ENCODE data around the gene CIB2. TPM values are rescaled to one million over a fixed set of nuclear protein-coding genes. Genes with fewer than 3 reads are reported as not detected.

CIB2 gene
- total and polyA plus RNA-seq, 10 donors: 1.0 to 5.0 (median 3.1) TPM

DNA sequence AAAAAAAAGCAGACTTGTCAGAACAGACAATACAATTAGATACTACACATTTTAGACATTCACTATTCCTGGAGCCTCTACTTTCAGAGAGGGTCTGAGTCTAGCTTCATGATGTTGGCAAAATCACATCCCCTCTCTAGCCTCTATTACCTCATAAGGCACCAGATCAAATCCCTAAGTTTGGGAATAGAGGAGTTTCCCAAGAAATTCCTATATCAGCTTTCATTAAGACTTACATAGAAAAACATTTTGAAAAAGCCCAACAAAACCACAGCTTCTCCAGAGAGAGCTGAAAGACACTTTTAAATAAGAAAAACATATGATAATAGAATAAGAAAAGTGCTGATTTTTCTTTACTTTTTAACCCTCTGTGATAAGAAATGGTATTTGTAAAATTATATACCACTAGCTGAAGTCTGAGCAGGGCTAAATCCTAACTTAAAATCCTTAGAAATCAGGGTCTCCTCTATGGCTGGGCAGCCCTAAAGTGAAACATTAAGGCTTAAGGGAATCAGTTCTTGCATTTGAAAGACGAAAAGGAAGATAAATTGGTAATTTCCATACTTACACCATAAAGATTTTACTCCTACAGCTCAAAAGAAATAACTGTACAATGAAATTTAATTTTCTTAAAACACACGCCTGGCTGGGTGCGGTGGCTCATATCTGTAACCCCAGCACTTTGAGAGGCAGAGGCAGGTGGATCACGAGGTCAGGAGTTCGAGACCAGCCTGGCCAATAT, 58.0 kb downstream of the CIB2 start:
- Histone ChIP-seq H3K27me3 (replicated peaks in 1 of 7) (no peaks in the 10 kb centered on the region), H3K4me3 (peak overlapping the region in 1 of 8 donors; percentile 98), H3K4me1 (peaks cover 47 to 95% (median 89%) of the 10 kb centered on the region in 6 donors), H3K9me3 (no peaks in the 10 kb centered on the region), H3K27ac (peak overlapping the region; percentile 4 to 97 (median 94)), H3K36me3 (no peaks in the 10 kb centered on the region)
- 78 to 89% (median 81%) methylated on average over 5 of the region's 5 CpGs for WGBS, 5 donors
- intact Hi-C loops (cut with DNase I; ENCODE audit: low total_unique reads): no loop called here
- no peak for TF ChIP-seq POLR2A (IDR thresholded peaks at IDR 0.05)
- no peak for TF ChIP-seq CTCF (IDR thresholded peaks at IDR 0.05 in 8 of 11, conservative IDR thresholded peaks at IDR 0.05 in 3 of 11)
- no peak for TF ChIP-seq POLR2AphosphoS5 (IDR thresholded peaks at IDR 0.05)
- DNase-seq: no peak

GRCh38 chr15:78072080-78072892, 59.0 kb downstream of the CIB2 start:
- no peak for DNase-seq
- peak overlapping the region in 1 of 8 donors; percentile 42 for H3K4me3 ChIP-seq

DNA sequence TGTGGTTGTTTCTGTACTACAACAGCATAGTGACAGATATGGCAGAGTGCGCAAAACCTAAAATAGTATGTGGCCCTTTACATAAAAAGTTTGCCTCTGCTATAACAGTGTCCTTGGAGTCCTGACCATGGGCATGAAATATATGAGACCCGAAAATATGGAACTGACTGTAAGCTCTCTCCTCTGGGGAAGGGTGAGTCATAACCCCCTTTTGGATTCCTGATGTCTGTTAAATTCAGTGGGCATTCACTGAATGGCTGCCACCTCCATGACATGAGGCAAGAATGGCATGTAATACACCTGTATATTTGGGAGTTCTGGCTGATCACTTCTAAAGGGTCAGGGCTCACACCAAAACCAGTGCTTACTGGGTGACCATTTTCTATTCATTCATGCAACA, 59.9 kb downstream of the CIB2 start:
- no peaks in the 10 kb centered on the region for H3K27me3 ChIP-seq (replicated peaks in 1 of 7)
- no peak overlapping the region for H3K4me3 ChIP-seq
- no peak for TF ChIP-seq POLR2AphosphoS5 (IDR thresholded peaks at IDR 0.05)
- peak in 1 of 3 donors; percentile 15 for TF ChIP-seq POLR2A (IDR thresholded peaks at IDR 0.05)
- no peaks in the 10 kb centered on the region for H3K36me3 ChIP-seq
- intact Hi-C loops (cut with DNase I; ENCODE audit: low total_unique reads): no loop called here
- H3K27ac ChIP-seq: peak overlapping the region in 7 of 8 donors; percentile 81 to 97 (median 95)
- 41 to 85% (median 61%) methylated on average over 2 of the region's 2 CpGs for WGBS, 5 donors
- DNase-seq: no peak
- peaks cover 55 to 100% (median 98%) of the 10 kb centered on the region in 6 donors for H3K4me1 ChIP-seq
- H3K9me3 ChIP-seq: no peaks in the 10 kb centered on the region

More at GRCh38 chr15:78072080-78072892, 59.0 kb downstream of the CIB2 start:
- TF ChIP-seq CTCF (IDR thresholded peaks at IDR 0.05 in 8 of 11, conservative IDR thresholded peaks at IDR 0.05 in 3 of 11) (no peak), POLR2A (IDR thresholded peaks at IDR 0.05) (peak in 1 of 3 donors; percentile 27), POLR2AphosphoS5 (IDR thresholded peaks at IDR 0.05) (peak in 2 of 3 donors; percentile 43 to 92)
- WGBS, 5 donors: 28 to 39% (median 34%) methylated on average over 9 of the region's 9 CpGs
- no peaks in the 10 kb centered on the region for H3K9me3 ChIP-seq
- no peaks in the 10 kb centered on the region for H3K27me3 ChIP-seq (replicated peaks in 1 of 7)
- peaks cover 50 to 98% (median 93%) of the 10 kb centered on the region in 6 donors for H3K4me1 ChIP-seq
- intact Hi-C loops (cut with DNase I; ENCODE audit: low total_unique reads): no loop called here
- no peaks in the 10 kb centered on the region for H3K36me3 ChIP-seq
- H3K27ac ChIP-seq: peak overlapping the region; percentile 4 to 97 (median 94)

- Histone ChIP-seq H3K9me3 (no peaks in the 10 kb centered on the region), H3K4me3 (peak overlapping the region in 1 of 8 donors; percentile 49), H3K36me3 (no peaks in the 10 kb centered on the region), H3K4me1 (peaks cover 65 to 100% (median 98%) of the 10 kb centered on the region in 6 donors), H3K27me3 (replicated peaks in 1 of 7) (no peaks in the 10 kb centered on the region), H3K27ac (peak overlapping the region; percentile 73 to 97 (median 88))
- peak in 1 of 3 donors; percentile 15 for TF ChIP-seq POLR2AphosphoS5 (IDR thresholded peaks at IDR 0.05)
- no peak for TF ChIP-seq POLR2A (IDR thresholded peaks at IDR 0.05)
- no peak for TF ChIP-seq CTCF (IDR thresholded peaks at IDR 0.05 in 8 of 11, conservative IDR thresholded peaks at IDR 0.05 in 3 of 11)
- intact Hi-C loops (cut with DNase I; ENCODE audit: low total_unique reads): no loop called here
- peak; percentile 84 for DNase-seq
- 31 to 41% (median 36%) methylated on average over 4 of the region's 4 CpGs for WGBS, 5 donors
Observed at GRCh38 chr15:78070049-78070700, 61.1 kb downstream of the CIB2 start.
